Panc1 (cell line): Measurements from ENCODE around the gene VOPP1.

Experiments used
- CTCF ChIP-seq: fragments of 450-650 bp; IDR thresholded peaks from 2 replicates; pipeline ENCODE4 v1.5.1; 2017; ENCODE audit warnings: mild to moderate bottlenecking
- TF ChIP-seq, protein P1 (sequence below), 2 experiments: IDR thresholded peaks; 2 replicates each; pipeline ENCODE4 v1.6.1; 2011 to 2012; ENCODE audit warnings: low read depth in 2 of 2, control low read depth in 1 of 2, low read length in 1 of 2, mild to moderate bottlenecking in 1 of 2, moderate library complexity in 1 of 2; ENCODE audit not compliant: insufficient read depth in 1 of 2

DNA sequence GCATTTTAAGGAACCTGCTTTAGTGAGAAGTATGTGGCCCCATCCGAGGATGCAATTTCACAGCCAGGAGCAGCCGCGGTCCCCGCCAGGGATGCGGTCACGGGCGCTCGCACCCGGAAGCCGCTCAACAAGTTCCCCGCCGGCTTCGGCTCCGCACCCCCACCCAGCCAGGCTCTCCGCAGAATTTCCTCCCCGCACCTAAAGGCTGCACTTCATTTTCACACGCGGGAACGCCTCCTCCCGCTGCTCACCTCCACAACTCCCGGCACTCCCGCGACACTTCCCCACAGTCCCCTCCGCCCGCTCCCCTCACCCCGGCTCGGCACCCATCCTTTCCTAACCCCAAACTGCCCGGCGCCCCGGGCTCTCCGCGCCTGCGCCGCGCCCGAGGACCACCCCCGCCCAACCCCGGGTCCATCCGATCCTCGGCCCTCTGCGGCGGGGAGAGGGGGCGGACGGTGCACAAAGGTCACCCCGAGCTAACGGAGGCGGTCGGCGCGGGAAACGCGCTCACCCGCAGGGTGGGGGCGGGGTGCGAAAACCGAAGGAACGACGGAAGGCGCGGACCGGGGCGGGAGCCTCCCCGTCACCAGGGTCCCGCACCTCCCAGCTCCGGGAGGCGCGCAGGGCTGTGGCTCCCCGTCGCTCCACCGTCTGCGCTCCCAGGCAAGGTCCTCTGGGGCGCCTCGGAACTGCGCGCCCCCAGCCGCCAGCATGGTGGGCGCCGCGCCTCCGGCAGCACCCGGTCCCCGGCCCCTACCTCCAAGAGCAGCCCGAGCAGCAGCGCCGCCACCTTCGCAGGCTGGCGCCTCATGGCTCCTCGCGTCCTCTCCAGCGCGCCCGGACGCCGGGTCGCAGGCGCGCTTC, 558 bp downstream of the VOPP1 start:
- no peak for TF ChIP-seq CTCF
- TF ChIP-seq, protein P1, sequence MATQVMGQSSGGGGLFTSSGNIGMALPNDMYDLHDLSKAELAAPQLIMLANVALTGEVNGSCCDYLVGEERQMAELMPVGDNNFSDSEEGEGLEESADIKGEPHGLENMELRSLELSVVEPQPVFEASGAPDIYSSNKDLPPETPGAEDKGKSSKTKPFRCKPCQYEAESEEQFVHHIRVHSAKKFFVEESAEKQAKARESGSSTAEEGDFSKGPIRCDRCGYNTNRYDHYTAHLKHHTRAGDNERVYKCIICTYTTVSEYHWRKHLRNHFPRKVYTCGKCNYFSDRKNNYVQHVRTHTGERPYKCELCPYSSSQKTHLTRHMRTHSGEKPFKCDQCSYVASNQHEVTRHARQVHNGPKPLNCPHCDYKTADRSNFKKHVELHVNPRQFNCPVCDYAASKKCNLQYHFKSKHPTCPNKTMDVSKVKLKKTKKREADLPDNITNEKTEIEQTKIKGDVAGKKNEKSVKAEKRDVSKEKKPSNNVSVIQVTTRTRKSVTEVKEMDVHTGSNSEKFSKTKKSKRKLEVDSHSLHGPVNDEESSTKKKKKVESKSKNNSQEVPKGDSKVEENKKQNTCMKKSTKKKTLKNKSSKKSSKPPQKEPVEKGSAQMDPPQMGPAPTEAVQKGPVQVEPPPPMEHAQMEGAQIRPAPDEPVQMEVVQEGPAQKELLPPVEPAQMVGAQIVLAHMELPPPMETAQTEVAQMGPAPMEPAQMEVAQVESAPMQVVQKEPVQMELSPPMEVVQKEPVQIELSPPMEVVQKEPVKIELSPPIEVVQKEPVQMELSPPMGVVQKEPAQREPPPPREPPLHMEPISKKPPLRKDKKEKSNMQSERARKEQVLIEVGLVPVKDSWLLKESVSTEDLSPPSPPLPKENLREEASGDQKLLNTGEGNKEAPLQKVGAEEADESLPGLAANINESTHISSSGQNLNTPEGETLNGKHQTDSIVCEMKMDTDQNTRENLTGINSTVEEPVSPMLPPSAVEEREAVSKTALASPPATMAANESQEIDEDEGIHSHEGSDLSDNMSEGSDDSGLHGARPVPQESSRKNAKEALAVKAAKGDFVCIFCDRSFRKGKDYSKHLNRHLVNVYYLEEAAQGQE (IDR thresholded peaks at IDR 0.05; ENCODE audit: insufficient read depth in 1 of 2, low read depth in 2 of 2, low read length in 1 of 2), result no peak
